ENCODE measurements around the gene SNTA1.
"Not testable (repeated sequence)": the region's sequence is repeated elsewhere in the genome, so short reads cannot be mapped to it uniquely, and the experiment has no call there.

The SNTA1 gene

GRCh38 chr20:33441142-33441955, 2.2 kb downstream of the SNTA1 start:
- no peaks in the 10 kb centered on the region for H3K79me2 ChIP-seq (ENCODE audit: insufficient read depth, low read length)
- H3K4me2 ChIP-seq (ENCODE audit: low read length), result peak overlapping the region; percentile 94

GRCh38 chr20:33440562-33440961, 3.0 kb downstream of the SNTA1 start:
- not testable (repeated sequence) for H3K27me3 ChIP-seq (ENCODE audit: insufficient read depth, low read length); H3K4me3 ChIP-seq (ENCODE audit: low read depth, low read length, poor library complexity, severe bottlenecking); H3K36me3 ChIP-seq (ENCODE audit: insufficient read depth, low read length); H3K9ac ChIP-seq (ENCODE audit: low read length); H3K9me2 ChIP-seq (ENCODE audit: low read depth, low read length); H4K20me1 ChIP-seq (ENCODE audit: insufficient read depth, low read length); H3F3A ChIP-seq (ENCODE audit: insufficient read depth, low read length); H2AFZ ChIP-seq (ENCODE audit: low read length); H3K79me2 ChIP-seq (ENCODE audit: insufficient read depth, low read length); H3K9me3 ChIP-seq (ENCODE audit: low read length)
- Histone ChIP-seq H3K27ac (ENCODE audit: low read depth, low read length, poor library complexity, severe bottlenecking) (peak overlapping the region; percentile 60), H3K4me1 (ENCODE audit: insufficient read depth, low read length, severe bottlenecking) (peaks cover 56% of the 10 kb centered on the region), H3K4me2 (ENCODE audit: low read length) (peak overlapping the region; percentile 94; the same call in 1 of the 2 replicates)

More at GRCh38 chr20:33441142-33441955, 2.2 kb downstream of the SNTA1 start:
- Histone ChIP-seq H2AFZ (ENCODE audit: low read length) (no peak overlapping the region), H3K27ac (ENCODE audit: low read depth, low read length, poor library complexity, severe bottlenecking) (peak overlapping the region; percentile 60), H3K27me3 (ENCODE audit: insufficient read depth, low read length) (no peaks in the 10 kb centered on the region), H4K20me1 (ENCODE audit: insufficient read depth, low read length) (no peaks in the 10 kb centered on the region), H3K9ac (ENCODE audit: low read length) (no peak overlapping the region), H3K9me3 (ENCODE audit: low read length) (no peaks in the 10 kb centered on the region), H3K36me3 (ENCODE audit: insufficient read depth, low read length) (no peaks in the 10 kb centered on the region), H3K4me3 (ENCODE audit: low read depth, low read length, poor library complexity, severe bottlenecking) (no peak overlapping the region), H3F3A (ENCODE audit: insufficient read depth, low read length) (peaks cover 5% of the 10 kb centered on the region; the same call in 1 of the 2 replicates), H3K9me2 (ENCODE audit: low read depth, low read length) (no peaks in the 10 kb centered on the region), H3K4me1 (ENCODE audit: insufficient read depth, low read length, severe bottlenecking) (peaks cover 64% of the 10 kb centered on the region)
- TF ChIP-seq EZH2 (IDR thresholded peaks at IDR 0.05; ENCODE audit: borderline replicate concordance, low read length) (no peak), CTCF (IDR thresholded peaks at IDR 0.05; ENCODE audit: low read length) (no peak)

GRCh38 chr20:33438481-33438880, 5.1 kb downstream of the SNTA1 start:
- no peaks in the 10 kb centered on the region for H3K27me3 ChIP-seq (ENCODE audit: insufficient read depth, low read length)
- H3F3A ChIP-seq (ENCODE audit: insufficient read depth, low read length), result no peaks in the 10 kb centered on the region
- no peaks in the 10 kb centered on the region for H3K9me3 ChIP-seq (ENCODE audit: low read length)
- H3K79me2 ChIP-seq (ENCODE audit: insufficient read depth, low read length), result no peaks in the 10 kb centered on the region
- peak overlapping the region; percentile 61 for H3K27ac ChIP-seq (ENCODE audit: low read depth, low read length, poor library complexity, severe bottlenecking)
- H3K36me3 ChIP-seq (ENCODE audit: insufficient read depth, low read length), result 0 out of 2 replicates have a peak, but pooled peaks cover 7% of the 10 kb centered on the region
- peaks cover 43% of the 10 kb centered on the region for H3K4me1 ChIP-seq (ENCODE audit: insufficient read depth, low read length, severe bottlenecking)
- H3K4me2 ChIP-seq (ENCODE audit: low read length), result peak overlapping the region; percentile 20; the same call in 1 of the 2 replicates
- H3K9ac ChIP-seq (ENCODE audit: low read length), result no peak overlapping the region; the same call in 1 of the 2 replicates
- H3K4me3 ChIP-seq (ENCODE audit: low read depth, low read length, poor library complexity, severe bottlenecking), result no peak overlapping the region
- no peak overlapping the region for H2AFZ ChIP-seq (ENCODE audit: low read length)
- H3K9me2 ChIP-seq (ENCODE audit: low read depth, low read length), result no peaks in the 10 kb centered on the region
- no peaks in the 10 kb centered on the region for H4K20me1 ChIP-seq (ENCODE audit: insufficient read depth, low read length)
- TF ChIP-seq EZH2 (IDR thresholded peaks at IDR 0.05; ENCODE audit: borderline replicate concordance, low read length), result no peak
- no peak for TF ChIP-seq CTCF (IDR thresholded peaks at IDR 0.05; ENCODE audit: low read length)
